Kidney epithelial cell (primary cell): ENCODE results near the gene ZDHHC8. TPM values are rescaled to one million over a fixed set of nuclear protein-coding genes. Genes with fewer than 3 reads are reported as not detected.
A peak's percentile ranks its signal among the peaks of the same experiment; 100 is the strongest.

Source experiments
- DNase-seq: peaks from one replicate; pipeline ENCODE4 v3.0.0-alpha.2; 2010; ENCODE audit warnings: low read depth
- H3K27me3 ChIP-seq: 2 replicates; pipeline ENCODE4 v1.6.0; 2011; ENCODE audit warnings: low read length; ENCODE audit not compliant: control insufficient read depth, insufficient read depth
- H3K36me3 ChIP-seq: 2 replicates; pipeline ENCODE4 v1.5.1; 2011; ENCODE audit warnings: low read length; ENCODE audit not compliant: control insufficient read depth, insufficient read depth
- H3K4me3 ChIP-seq: 2 replicates; pipeline ENCODE4 v1.5.1; 2011; ENCODE audit warnings: low read depth, mild to moderate bottlenecking, control low read depth, low read length
- CTCF ChIP-seq: IDR thresholded peaks from 2 replicates; pipeline ENCODE4 v1.5.1; 2011; ENCODE audit warnings: mild to moderate bottlenecking, moderate library complexity, low read length, control low read depth, inconsistent platforms; ENCODE audit not compliant: insufficient read depth, poor library complexity, severe bottlenecking
- total RNA-seq: library from RNA; depleted of rRNA; stranded (reverse); fragments of >200 nt; gene quantifications from 2 replicates; pipeline ENCODE4 v1.2.3, GENCODE V29; 2015

The ZDHHC8 gene
- total RNA-seq, 1 donor from 2014 or later, result 26.9 TPM

DNA sequence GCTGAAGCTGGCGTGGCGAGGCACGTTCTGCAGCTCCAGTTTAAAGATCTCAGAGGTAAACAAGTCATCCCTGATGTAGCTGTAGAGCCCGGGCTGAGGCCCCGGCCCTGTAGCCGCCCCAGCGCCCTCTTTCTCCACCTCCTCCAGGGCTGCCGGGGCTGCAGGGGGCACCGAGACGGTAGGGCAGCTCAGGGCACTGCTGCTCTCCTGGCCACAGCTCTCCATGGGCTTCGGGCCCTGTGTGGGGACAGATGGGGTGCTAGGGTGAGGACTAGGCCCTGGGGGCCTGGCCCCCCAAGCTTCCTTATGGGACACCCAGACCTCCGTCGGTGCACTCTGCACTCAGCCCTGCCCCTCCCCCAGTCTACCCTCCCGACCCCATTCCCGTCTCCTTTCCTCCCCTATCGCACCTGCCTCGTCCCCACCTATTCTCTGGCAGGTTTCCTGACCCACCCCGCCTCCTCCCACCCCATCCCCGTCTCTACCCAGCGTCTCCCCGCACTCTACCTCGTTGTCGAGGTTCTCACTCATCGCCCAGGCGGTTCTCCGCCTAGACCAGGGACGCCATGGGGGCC lies 15.1 kb upstream of the ZDHHC8 start:
- no peaks in the 10 kb centered on the region for H3K27me3 ChIP-seq
- H3K36me3 ChIP-seq, result peaks cover 6% of the 10 kb centered on the region
- DNase-seq, result no peak
- TF ChIP-seq CTCF, result no peak
- H3K4me3 ChIP-seq, result peak overlapping the region; percentile 84

- Histone ChIP-seq H3K27me3 (no peaks in the 10 kb centered on the region), H3K36me3 (peaks cover 6% of the 10 kb centered on the region), H3K4me3 (peak within 1 kb of the TSS; percentile 90)
- DNase-seq, result peak; percentile 75
- TF ChIP-seq CTCF, result no peak
Observed at GRCh38 chr22:20116951-20117632, 14.5 kb upstream of the ZDHHC8 start, which contains the start of gene TRMT2A. Gene TRMT2A, minus strand, starts transcription at chr22:20117226. Its CDS starts 320 bp downstream, at chr22:20116906.

DNA sequence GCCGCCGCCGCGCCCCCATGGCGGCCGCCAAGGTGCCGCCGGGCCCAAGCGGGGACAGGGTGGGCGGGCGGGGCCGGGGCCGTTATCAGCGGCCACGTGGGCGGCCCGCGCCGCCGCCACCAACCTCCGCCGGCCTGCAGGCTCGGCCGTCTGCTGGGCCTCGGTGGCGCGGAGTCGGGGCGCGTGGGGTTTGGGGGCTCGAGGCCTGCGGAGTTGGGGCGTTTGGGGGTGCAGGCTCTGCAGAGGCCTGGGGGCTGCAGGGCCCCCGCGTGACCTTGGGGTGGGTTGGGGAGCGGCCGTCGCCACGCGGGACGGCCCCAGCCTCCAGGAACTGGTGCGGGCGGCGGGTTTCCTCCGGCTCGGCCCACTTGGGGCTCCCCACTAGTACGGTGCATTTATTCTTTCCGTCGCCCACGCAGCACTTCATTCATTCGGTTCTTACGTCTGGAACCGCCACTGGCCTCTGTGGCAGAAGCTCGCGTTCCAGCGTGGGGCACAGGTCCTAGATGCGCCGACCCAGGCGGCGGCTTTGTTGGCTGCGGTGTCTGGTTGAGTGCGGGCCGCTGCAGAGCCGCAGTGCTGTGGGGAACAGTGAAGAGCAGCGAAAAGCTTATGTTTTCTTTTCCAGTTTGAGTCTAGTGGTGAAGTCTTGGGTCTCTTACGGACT lies 13.8 kb upstream of the ZDHHC8 start:
- no peaks in the 10 kb centered on the region for H3K27me3 ChIP-seq
- DNase-seq, result no peak
- TF ChIP-seq CTCF, result no peak
- H3K4me3 ChIP-seq, result peak overlapping the region; percentile 90
- peaks cover 6% of the 10 kb centered on the region for H3K36me3 ChIP-seq

- no peaks in the 10 kb centered on the region for H3K27me3 ChIP-seq
- TF ChIP-seq CTCF, result no peak
- peaks cover 4% of the 10 kb centered on the region for H3K36me3 ChIP-seq
- DNase-seq, result no peak
- H3K4me3 ChIP-seq, result peak overlapping the region; percentile 90
Observed at GRCh38 chr22:20118300-20119020, 13.1 kb upstream of the ZDHHC8 start.

GRCh38 chr22:20121856-20122415 lies 9.7 kb upstream of the ZDHHC8 start:
- Histone ChIP-seq H3K27me3 (no peaks in the 10 kb centered on the region), H3K4me3 (no peak overlapping the region), H3K36me3 (peaks cover 4% of the 10 kb centered on the region)
- TF ChIP-seq CTCF, result no peak
- no peak for DNase-seq
